ENCODE measurements around the gene PLAAT4.

DNA sequence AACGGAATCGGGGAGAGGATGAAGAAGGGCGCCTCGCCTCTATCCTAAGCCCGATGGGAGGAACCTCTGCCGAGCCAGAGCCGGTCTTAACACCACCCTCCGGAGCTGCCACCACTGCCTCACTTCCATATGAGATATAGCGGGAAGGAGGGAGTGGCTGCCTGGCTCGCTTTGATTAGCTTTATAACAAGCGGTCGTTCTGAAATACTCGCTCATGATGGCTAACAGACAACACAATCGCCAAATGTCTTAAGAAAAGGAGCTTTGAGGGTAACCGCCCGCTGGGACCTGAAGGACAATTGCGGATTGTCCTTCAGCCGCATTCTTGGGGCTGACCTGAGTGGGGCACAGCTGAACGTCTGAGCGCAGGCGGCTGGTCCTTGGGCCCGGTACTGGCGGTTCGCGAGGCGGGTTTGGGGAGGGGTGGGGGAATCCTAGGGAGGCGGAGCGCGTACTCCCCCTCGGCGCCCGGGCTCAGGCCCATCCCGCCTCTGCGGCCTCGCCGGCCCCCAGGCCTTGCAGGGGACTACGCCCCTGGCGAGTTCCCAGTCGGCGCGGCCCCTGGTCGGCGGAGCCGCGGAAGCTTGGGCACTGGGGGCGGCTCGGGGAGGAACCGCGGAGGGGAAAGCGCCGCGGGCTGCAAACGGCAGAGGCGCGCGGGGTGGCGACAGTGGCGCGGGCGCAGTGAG, 45.9 kb upstream of the PLAAT4 start, which contains the start of gene PLAAT5:
- TF ChIP-seq, protein P1, sequence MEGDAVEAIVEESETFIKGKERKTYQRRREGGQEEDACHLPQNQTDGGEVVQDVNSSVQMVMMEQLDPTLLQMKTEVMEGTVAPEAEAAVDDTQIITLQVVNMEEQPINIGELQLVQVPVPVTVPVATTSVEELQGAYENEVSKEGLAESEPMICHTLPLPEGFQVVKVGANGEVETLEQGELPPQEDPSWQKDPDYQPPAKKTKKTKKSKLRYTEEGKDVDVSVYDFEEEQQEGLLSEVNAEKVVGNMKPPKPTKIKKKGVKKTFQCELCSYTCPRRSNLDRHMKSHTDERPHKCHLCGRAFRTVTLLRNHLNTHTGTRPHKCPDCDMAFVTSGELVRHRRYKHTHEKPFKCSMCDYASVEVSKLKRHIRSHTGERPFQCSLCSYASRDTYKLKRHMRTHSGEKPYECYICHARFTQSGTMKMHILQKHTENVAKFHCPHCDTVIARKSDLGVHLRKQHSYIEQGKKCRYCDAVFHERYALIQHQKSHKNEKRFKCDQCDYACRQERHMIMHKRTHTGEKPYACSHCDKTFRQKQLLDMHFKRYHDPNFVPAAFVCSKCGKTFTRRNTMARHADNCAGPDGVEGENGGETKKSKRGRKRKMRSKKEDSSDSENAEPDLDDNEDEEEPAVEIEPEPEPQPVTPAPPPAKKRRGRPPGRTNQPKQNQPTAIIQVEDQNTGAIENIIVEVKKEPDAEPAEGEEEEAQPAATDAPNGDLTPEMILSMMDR (conservative IDR thresholded peaks at IDR 0.05; ENCODE audit: low read length): no peak
- TF ChIP-seq EZH2phosphoT487 (IDR thresholded peaks at IDR 0.05; ENCODE audit: borderline replicate concordance, low read depth, low read length): no peak

All from OCI-LY7 (cell line).